Transverse colon (tissue), 3 donors: ENCODE data around the gene FAM20B.

Source experiments
- EP300 ChIP-seq: sonication (generic); formaldehyde crosslinking; IDR thresholded peaks from one replicate; pipeline ENCODE4 v1.6.1; 2017; ENCODE audit warnings: antibody characterized with exemption, low read depth
- TF ChIP-seq, protein P1 (sequence below), 5 experiments: fragments of 200-600 bp in 3 of 5; fragments of 450-650 bp in 2 of 5; sonication (generic) in 3 of 5; IDR thresholded peaks; 1 replicate in 2 of 5; 2 replicates in 3 of 5; pipeline ENCODE4 v1.5.1; 2016 to 2017; ENCODE audit warnings: antibody characterized with exemption in 5 of 5, inconsistent platforms in 3 of 5, mild to moderate bottlenecking in 2 of 5, moderate library complexity in 1 of 5

DNA sequence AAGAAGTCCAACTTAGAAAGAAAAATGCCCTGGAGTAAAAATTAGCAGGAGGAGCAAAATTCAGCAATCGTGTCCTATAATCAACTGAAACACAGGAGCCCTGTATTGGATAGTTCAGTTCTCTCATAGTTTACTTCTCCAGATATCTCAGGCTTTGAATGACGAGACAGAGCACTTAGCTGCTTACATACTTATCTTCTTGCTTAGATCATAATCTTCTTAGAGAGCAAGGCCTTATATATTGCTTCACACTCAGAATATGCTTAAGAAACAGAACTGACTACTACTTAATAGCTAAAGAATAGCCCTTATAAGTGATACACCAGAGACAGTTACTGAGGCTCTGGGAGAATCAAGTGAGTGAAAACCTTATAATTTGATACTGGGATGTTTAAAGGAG is 95.0 kb downstream of the FAM20B start:
- TF ChIP-seq, protein P1, sequence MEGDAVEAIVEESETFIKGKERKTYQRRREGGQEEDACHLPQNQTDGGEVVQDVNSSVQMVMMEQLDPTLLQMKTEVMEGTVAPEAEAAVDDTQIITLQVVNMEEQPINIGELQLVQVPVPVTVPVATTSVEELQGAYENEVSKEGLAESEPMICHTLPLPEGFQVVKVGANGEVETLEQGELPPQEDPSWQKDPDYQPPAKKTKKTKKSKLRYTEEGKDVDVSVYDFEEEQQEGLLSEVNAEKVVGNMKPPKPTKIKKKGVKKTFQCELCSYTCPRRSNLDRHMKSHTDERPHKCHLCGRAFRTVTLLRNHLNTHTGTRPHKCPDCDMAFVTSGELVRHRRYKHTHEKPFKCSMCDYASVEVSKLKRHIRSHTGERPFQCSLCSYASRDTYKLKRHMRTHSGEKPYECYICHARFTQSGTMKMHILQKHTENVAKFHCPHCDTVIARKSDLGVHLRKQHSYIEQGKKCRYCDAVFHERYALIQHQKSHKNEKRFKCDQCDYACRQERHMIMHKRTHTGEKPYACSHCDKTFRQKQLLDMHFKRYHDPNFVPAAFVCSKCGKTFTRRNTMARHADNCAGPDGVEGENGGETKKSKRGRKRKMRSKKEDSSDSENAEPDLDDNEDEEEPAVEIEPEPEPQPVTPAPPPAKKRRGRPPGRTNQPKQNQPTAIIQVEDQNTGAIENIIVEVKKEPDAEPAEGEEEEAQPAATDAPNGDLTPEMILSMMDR (IDR thresholded peaks at IDR 0.05) = no peak
- no peak for TF ChIP-seq EP300
